B cell (primary cell): Measurements from ENCODE around the gene CPSF4L. TPM values are rescaled to one million over a fixed set of nuclear protein-coding genes. Genes with fewer than 3 reads are reported as not detected.
A peak's percentile ranks its signal among the peaks of the same experiment; 100 is the strongest.

Experiments
- ATAC-seq: fragments of 200-7000 bp; cut with Tn5 transposase; one replicate; pipeline ENCODE4 v1.10.0; 2021; ENCODE audit warnings: low read depth, mild to moderate bottlenecking, moderate number of reproducible peaks, moderate library complexity
- CTCF ChIA-PET: fragments of 350-600 bp; sonication (Branson Sonifier 250); formaldehyde crosslinking; loops from one replicate; lab custom pipeline; 2021; ENCODE audit warnings: antibody characterized with exemption, inconsistent platforms; lab: Charles Lee
- POLR2A ChIA-PET: fragments of 350-600 bp; sonication (Branson Sonifier 250); formaldehyde crosslinking; loops from one replicate; lab custom pipeline; 2021; ENCODE audit warnings: antibody characterized with exemption; lab: Charles Lee
- DNase-seq: peaks from one replicate; pipeline ENCODE4 v3.0.0; 2013
- H2AFZ ChIP-seq: 2 replicates; pipeline ENCODE4 v1.6.1; 2012; ENCODE audit warnings: mild to moderate bottlenecking, low read depth, low read length; ENCODE audit not compliant: insufficient read depth, poor library complexity, severe bottlenecking
- H3K27ac ChIP-seq, 2 donors: 1 replicate in 1 of 2; 2 replicates in 1 of 2; pipeline ENCODE4 v1.5.1; 2012 to 2013; ENCODE audit warnings: low read length in 2 of 2, mild to moderate bottlenecking in 2 of 2, moderate library complexity in 1 of 2
- H3K27me3 ChIP-seq, 4 experiments: fragments of 200-600 bp in 1 of 4; sonication (generic) in 1 of 4; replicated peaks in 1 of 4; 1 replicate in 2 of 4; 2 replicates in 2 of 4; pipeline versions ENCODE4 v1.6.1 to v1.7.0; 2013 to 2016; ENCODE audit warnings: low read length in 3 of 4, mild to moderate bottlenecking in 2 of 4, mixed read lengths in 1 of 4, moderate library complexity in 1 of 4; ENCODE audit not compliant: insufficient read depth in 4 of 4, control insufficient read depth in 3 of 4; ENCODE audit errors: control extremely low read depth in 1 of 4
- H3K36me3 ChIP-seq, 2 experiments: replicated peaks in 1 of 2; 1 replicate in 1 of 2; 2 replicates in 1 of 2; pipeline versions ENCODE4 v1.6.1 to v1.7.1; 2013; ENCODE audit warnings: low read length in 1 of 2; ENCODE audit not compliant: insufficient read depth in 2 of 2, control insufficient read depth in 1 of 2; ENCODE audit errors: control extremely low read depth in 1 of 2, extremely low read depth in 1 of 2
- H3K4me1 ChIP-seq, 2 donors: fragments of 200-600 bp in 1 of 2; sonication (generic) in 1 of 2; 1 replicate in 1 of 2; 2 replicates in 1 of 2; pipeline versions ENCODE4 v1.5.1 to v1.6.1; 2013 to 2017; ENCODE audit warnings: low read length in 2 of 2; ENCODE audit not compliant: control insufficient read depth in 2 of 2, insufficient read depth in 2 of 2
- H3K4me2 ChIP-seq: replicated peaks from 2 replicates; pipeline ENCODE3; 2012; ENCODE audit warnings: mild to moderate bottlenecking, low read depth, low read length; ENCODE audit not compliant: poor library complexity, severe bottlenecking
- H3K4me3 ChIP-seq, 5 experiments: fragments of 200-600 bp in 1 of 5; sonication (generic) in 1 of 5; 1 replicate in 3 of 5; 2 replicates in 2 of 5; pipeline versions ENCODE4 v1.5.1 to v1.7.0; 2011 to 2016; ENCODE audit warnings: low read length in 4 of 5, mild to moderate bottlenecking in 4 of 5, low read depth in 2 of 5, control low read depth in 1 of 5, moderate library complexity in 1 of 5; ENCODE audit not compliant: insufficient read depth in 1 of 5; ENCODE audit errors: control extremely low read depth in 1 of 5, extremely low read depth in 1 of 5
- H3K79me2 ChIP-seq: fragments of 200-600 bp; sonication (generic); one replicate; pipeline ENCODE4 v1.6.0; 2016; ENCODE audit warnings: low read length; ENCODE audit not compliant: control insufficient read depth, insufficient read depth
- H3K9ac ChIP-seq: fragments of 200-600 bp; sonication (generic); 2 replicates; pipeline ENCODE4 v1.6.1; 2017; ENCODE audit warnings: mild to moderate bottlenecking, low read length, moderate library complexity
- H3K9me3 ChIP-seq, 3 donors: one replicate each; pipeline versions ENCODE4 v1.6.1 to v1.7.1; 2013; ENCODE audit warnings: low read length in 2 of 3; ENCODE audit not compliant: control insufficient read depth in 2 of 3, insufficient read depth in 1 of 3; ENCODE audit errors: control extremely low read depth in 1 of 3
- H4K20me1 ChIP-seq: 2 replicates; pipeline ENCODE4 v1.6.0; 2012; ENCODE audit warnings: mild to moderate bottlenecking, low read length; ENCODE audit not compliant: insufficient read depth, control insufficient read depth, poor library complexity, severe bottlenecking
- H3K27ac Mint-ChIP-seq: one replicate; pipeline ENCODE4 v1.8.0; 2021; ENCODE audit warnings: mixed read lengths
- H3K27me3 Mint-ChIP-seq: one replicate; pipeline ENCODE4 v1.8.0; 2021; ENCODE audit warnings: mixed read lengths
- H3K4me1 Mint-ChIP-seq: one replicate; pipeline ENCODE4 v1.8.0; 2021; ENCODE audit warnings: mixed read lengths
- H3K4me3 Mint-ChIP-seq: one replicate; pipeline ENCODE4 v1.8.0; 2021; ENCODE audit warnings: mixed read lengths
- H3K9me3 Mint-ChIP-seq: one replicate; pipeline ENCODE4 v1.8.0; 2022; ENCODE audit warnings: mixed read lengths; ENCODE audit not compliant: insufficient read depth
- EZH2 ChIP-seq: IDR thresholded peaks from 2 replicates; pipeline ENCODE4 v1.6.1; 2012; ENCODE audit warnings: borderline replicate concordance, low read depth, mild to moderate bottlenecking, moderate library complexity, low read length; ENCODE audit not compliant: insufficient read depth, poor library complexity, severe bottlenecking
- WGBS: methylation state at CpG from one replicate; pipeline ENCODE4 v1.1.5; 2013; ENCODE audit warnings: missing lambda C conversion rate; ENCODE audit not compliant: insufficient coverage; 5-methylcytosine and 5-hydroxymethylcytosine counted together
- intact Hi-C: fragments of 100-400 bp; cut with micrococcal nuclease; formaldehyde crosslinking; loops from one replicate; pipeline ENCODE4 v1.10.0; 2022
- polyA plus RNA-seq: library from polyadenylated mRNA; depleted of rRNA; stranded (reverse); fragments of >200 nt; gene quantifications from 2 replicates; pipeline ENCODE4 v1.2.3, GENCODE V29; 2012
- total RNA-seq, 2 donors: library from RNA; stranded (reverse); fragments of 120-200 nt in 1 of 2; gene quantifications; 1 replicate in 1 of 2; 2 replicates in 1 of 2; pipeline versions ENCODE4 v1.2.3 to v1.2.4, GENCODE V29; 2013 to 2022
- TF ChIP-seq, protein P1 (sequence below): fragments of 200-600 bp; IDR thresholded peaks from one replicate; pipeline ENCODE4 v1.8.0; 2022; ENCODE audit warnings: antibody characterized with exemption, mild to moderate bottlenecking

Gene CPSF4L
- total and polyA plus RNA-seq, 2 donors (not counting 1 experiment from before 2014, with no cell fraction given), result not detected

DNA sequence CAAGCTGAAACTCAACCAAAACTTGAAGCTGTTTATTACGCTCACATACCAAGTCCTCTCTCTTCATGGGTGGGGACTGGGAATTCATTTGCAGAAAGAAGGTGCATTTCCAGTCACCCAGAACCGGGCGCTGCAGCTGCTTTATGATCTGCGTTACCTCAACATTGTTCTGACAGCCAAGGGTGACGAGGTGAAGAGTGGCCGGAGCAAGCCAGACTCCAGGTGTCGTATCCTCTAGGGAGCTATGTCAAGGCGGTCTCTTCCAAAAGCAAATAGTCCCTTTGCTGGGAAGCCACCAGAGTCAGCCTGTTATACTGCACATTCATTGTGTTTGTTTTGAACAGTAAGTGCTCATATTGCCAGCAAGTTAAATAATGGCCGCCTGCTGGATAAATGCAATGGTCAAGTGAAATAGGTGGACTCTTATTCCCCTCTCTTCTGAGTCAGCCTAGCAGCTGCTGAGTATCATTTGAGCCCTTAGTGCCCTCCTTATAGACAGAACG lies 56.2 kb downstream of the CPSF4L start:
- no peak overlapping the region for H3K4me3 Mint-ChIP-seq
- intact Hi-C loops, result no loop called here
- Histone ChIP-seq H3K27ac (no peak overlapping the region), H3K4me2 (no peak overlapping the region), H3K36me3 (peaks cover 10 to 86% of the 10 kb centered on the region in 2 experiments), H3K27me3 (no peaks in the 10 kb centered on the region), H3K9me3 (no peaks in the 10 kb centered on the region), H3K79me2 (no peaks in the 10 kb centered on the region), H2AFZ (no peak overlapping the region), H3K9ac (no peak overlapping the region), H3K4me3 (no peak overlapping the region), H4K20me1 (peaks cover 5% of the 10 kb centered on the region), H3K4me1 (no peaks in the 10 kb centered on the region)
- no peaks in the 10 kb centered on the region for H3K4me1 Mint-ChIP-seq
- TF ChIP-seq EZH2, result no peak
- TF ChIP-seq, protein P1, sequence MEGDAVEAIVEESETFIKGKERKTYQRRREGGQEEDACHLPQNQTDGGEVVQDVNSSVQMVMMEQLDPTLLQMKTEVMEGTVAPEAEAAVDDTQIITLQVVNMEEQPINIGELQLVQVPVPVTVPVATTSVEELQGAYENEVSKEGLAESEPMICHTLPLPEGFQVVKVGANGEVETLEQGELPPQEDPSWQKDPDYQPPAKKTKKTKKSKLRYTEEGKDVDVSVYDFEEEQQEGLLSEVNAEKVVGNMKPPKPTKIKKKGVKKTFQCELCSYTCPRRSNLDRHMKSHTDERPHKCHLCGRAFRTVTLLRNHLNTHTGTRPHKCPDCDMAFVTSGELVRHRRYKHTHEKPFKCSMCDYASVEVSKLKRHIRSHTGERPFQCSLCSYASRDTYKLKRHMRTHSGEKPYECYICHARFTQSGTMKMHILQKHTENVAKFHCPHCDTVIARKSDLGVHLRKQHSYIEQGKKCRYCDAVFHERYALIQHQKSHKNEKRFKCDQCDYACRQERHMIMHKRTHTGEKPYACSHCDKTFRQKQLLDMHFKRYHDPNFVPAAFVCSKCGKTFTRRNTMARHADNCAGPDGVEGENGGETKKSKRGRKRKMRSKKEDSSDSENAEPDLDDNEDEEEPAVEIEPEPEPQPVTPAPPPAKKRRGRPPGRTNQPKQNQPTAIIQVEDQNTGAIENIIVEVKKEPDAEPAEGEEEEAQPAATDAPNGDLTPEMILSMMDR, result no peak
- WGBS, result 100% methylated on average over 7 of the region's 10 CpGs
- no peaks in the 10 kb centered on the region for H3K27me3 Mint-ChIP-seq
- ATAC-seq (no peak), DNase-seq (no peak)
- ChIA-PET CTCF (no interaction called here), POLR2A (interaction anchor here (0.6 kb wide), 1 partner anchor 9 kb away, joined by 5 read pairs; no protein-coding TSS in a partner anchor)
- no peak overlapping the region for H3K27ac Mint-ChIP-seq
- no peaks in the 10 kb centered on the region for H3K9me3 Mint-ChIP-seq

DNA sequence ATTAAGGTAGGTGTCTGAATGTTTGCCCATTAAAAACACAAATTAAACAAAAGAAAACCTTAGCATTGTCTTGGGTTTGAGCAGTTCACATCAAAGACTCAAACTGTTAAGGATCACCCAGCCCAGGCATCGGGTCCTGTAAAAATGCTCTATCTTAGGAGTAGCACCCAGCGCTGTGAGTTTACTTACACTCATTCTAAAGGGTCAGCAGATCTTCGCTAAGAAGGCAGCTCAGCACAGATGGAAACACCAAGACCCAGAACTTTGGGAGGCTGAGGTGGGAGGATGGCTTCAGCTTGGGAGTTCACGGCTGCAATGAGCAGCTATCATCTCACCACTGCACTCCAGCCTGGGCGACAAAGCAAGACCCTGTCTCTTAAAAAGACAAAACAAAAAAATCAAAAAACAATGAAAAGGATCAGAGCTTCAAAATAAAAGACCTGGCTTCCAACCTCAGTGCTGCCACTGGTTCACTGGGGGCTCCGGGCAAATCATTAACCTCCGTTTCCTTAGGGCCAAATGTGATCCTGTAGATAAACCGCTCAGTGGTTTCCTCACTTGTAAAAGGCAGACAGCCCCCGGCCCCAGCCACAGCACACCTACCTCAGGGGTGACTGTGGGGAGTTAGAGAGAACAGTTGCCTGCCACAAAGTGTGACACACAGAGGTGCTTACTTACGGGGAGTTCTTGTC lies 57.7 kb downstream of the CPSF4L start:
- no peak overlapping the region for H3K27ac Mint-ChIP-seq
- Histone ChIP-seq H4K20me1 (no peaks in the 10 kb centered on the region), H2AFZ (no peak overlapping the region), H3K79me2 (no peaks in the 10 kb centered on the region), H3K27ac (peak overlapping the region in 1 of 2 donors; percentile 27), H3K9ac (no peak overlapping the region), H3K9me3 (no peaks in the 10 kb centered on the region), H3K27me3 (no peaks in the 10 kb centered on the region), H3K4me3 (no peak overlapping the region), H3K36me3 (peaks cover 15 to 87% of the 10 kb centered on the region in 2 experiments), H3K4me2 (no peak overlapping the region), H3K4me1 (no peaks in the 10 kb centered on the region)
- WGBS, result 74% methylated on average over 4 of the region's 10 CpGs
- H3K27me3 Mint-ChIP-seq, result no peaks in the 10 kb centered on the region
- ChIA-PET POLR2A (no interaction called here), CTCF (no interaction called here)
- H3K4me3 Mint-ChIP-seq, result no peak overlapping the region
- ATAC-seq, result no peak
- H3K9me3 Mint-ChIP-seq, result no peaks in the 10 kb centered on the region
- no peak for DNase-seq
- no peaks in the 10 kb centered on the region for H3K4me1 Mint-ChIP-seq
- intact Hi-C loops, result no loop called here
- TF ChIP-seq, protein P1, result no peak
- TF ChIP-seq EZH2, result no peak
